Stimulated activated CD4-positive, alpha-beta T cell treated with anti-CD3 and anti-CD28 coated beads, TNF-alpha, amount 100 ng/mL, for 24 hours (primary cell): ENCODE results near the gene MORF4L1.
"Not testable (repeated sequence)": the region's sequence is repeated elsewhere in the genome, so short reads cannot be mapped to it uniquely, and the experiment has no call there.

Experiments used
- DNase-seq, 3 experiments: peaks; one replicate each; pipeline ENCODE4 v3.0.0-alpha.2; 2020; ENCODE audit warnings: low read depth in 3 of 3

MORF4L1 gene

GRCh38 chr15:78900819-78901533 is 28.3 kb downstream of the MORF4L1 start:
- DNase-seq, result not testable (repeated sequence)

- not testable (repeated sequence) for DNase-seq
Measured at GRCh38 chr15:78902281-78903032, 29.8 kb downstream of the MORF4L1 start.

- no peak for DNase-seq
Measured at GRCh38 chr15:78904599-78905358, 32.1 kb downstream of the MORF4L1 start.

- no peak for DNase-seq
Measured at GRCh38 chr15:78906316-78906620, 33.6 kb downstream of the MORF4L1 start.

- DNase-seq, result no peak
Measured at GRCh38 chr15:78907577-78907976, 34.9 kb downstream of the MORF4L1 start.

DNA sequence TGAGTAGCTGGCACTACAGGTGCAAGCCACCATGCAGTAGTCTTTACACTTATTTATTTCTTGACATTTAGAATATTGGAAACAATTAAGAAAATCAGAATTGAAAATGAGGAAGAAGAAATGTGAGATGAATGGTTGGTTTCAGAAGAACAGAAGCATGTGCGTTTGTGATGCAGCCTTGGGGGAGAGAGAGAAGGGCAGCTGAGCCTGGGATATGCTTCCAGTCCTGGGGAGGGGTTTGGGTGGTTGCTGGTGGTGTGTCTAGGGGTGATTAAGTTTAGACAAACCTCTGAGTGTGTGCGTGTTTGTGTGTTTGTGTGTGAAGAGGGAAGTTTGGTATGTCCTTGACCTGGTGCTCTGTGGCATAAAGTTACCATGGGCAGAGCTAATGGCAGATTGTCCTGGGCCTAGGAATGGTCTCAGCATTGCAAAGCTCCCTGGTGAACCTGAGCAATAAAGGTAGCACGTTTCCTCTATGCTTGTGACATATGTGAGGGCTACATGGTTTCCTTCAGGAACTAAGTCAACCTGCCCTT is 36.5 kb downstream of the MORF4L1 start:
- DNase-seq, result no peak

GRCh38 chr15:78909791-78910228 is 37.1 kb downstream of the MORF4L1 start:
- peak in 1 of 3 experiments; percentile 13 for DNase-seq

GRCh38 chr15:78910271-78910670 is 37.6 kb downstream of the MORF4L1 start:
- DNase-seq, result no peak

DNA sequence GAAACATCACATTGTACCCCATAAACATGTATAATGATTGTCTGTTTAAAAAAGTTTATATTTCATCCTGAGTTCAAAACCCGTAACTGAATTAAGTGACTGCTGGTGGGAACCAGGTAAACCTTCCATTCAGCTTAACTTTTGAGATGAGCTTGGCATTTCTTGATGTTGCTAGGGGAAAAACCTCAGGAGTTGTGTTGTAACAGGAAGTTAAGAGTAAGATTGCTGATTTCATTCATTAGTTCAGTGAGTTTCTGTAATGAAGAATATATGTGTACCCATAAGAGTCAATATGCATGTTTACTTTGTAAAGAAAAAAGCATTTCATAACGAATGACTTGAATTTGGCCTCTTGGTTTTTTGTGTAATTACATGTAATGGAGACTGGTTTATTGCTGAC is 39.6 kb downstream of the MORF4L1 start:
- no peak for DNase-seq

DNA sequence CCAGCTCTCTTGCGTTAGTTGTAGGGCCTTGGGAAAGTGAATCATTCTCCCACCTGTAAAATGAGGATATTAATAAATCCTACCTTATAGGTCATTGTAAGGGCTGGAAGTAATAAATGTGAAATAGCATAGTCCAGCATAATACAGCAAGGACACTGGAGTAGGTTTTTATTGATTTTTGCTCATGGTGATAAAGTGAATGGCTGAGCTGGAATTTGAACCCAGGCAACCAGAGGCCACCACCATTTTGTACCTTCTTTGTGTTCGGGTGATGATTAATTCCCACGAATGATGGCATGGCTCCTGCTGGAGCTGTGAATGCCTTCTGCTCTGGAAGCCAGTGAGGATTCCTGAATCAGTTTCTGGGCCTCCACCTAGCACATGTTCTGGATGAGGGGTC is 40.3 kb downstream of the MORF4L1 start:
- no peak for DNase-seq

DNA sequence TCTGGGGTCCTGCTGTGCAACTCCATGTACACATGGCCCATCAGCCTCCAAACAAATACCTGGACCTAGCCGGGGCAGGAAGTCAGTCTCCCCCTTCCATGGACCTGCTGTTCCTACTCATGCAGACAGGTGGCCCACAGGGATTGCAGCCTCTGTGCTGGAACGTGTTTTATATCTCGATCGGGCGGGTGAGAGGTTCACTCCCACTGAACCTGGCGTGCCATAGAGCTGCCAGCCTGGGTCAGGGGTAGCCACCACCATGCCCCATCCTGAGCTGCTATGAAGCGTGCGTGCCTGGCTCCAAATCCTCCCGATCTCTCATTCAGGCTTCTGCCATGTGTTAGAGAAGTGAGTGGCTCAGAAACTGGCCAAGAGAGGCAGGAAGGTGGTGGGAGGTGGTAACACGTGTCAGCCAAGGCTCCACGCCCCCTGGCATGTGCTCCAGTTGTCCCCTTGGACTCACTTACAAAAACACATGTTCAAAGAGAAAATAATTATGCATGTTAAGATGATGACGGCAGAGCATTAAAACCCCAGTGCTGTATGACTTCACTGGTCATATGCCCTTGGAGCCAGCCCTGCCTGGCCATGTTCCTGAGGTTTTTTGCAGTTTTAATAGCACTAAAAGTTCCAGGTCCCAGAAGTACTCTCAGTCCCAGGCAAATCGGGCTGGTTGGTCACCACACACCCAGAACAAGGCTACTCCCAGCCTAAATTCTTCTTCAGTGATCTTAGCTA is 41.5 kb downstream of the MORF4L1 start:
- no peak for DNase-seq

DNA sequence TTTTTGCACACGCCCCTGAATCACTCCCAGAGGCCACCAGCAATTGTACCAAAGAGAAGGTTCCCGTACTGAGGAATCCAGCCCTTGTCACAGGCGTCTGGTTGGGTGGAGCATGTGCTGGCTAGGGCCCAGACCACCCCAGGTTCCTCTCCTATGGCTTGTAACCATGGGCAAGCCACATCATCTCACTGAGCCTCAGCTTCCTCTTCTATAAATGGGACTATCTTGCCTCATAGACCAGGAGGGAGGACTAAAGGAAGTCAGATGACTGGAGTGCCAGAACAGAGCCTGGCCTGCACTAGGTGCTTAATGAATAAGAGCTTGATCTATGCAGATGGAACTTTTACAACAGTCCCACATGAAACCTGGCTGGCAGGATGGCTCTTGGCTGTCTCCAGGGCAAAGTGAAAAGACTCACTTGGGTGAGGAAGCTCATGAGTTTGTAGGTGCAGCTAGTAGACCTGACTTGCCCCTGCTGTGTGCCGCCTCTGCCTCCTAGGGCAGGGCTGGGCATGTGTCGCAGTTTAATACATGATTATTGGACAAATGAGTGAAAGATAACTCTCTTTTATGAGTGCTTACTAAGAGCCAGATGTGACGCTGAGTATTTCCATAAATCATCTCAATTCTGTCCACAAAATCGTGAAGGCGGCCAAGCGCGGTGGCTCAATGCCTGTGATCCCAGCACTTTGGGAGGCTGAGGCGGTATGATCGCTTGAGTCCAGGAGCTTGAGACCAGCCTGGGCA is 42.8 kb downstream of the MORF4L1 start:
- DNase-seq, result no peak

DNA sequence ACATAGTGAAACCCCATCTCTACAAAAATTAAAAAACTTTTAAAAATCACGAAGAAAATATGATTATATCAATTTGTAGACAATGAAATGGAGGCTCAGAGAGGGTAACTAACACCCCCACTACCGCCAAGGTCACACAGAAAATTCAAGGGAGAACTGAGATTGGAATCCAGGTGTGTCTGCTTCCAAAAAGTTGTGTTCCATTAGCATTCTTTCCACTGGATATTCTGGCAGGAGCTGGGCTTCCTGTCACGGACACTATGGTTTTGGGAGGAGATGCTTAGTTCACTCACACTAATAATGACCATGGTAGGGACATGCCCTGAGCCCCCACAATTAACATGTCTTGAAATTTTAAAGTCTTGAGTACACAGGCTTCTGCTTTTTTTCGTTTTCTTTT is 43.4 kb downstream of the MORF4L1 start:
- no peak for DNase-seq

- no peak for DNase-seq
Measured at GRCh38 chr15:78917888-78918287, 45.2 kb downstream of the MORF4L1 start.

DNA sequence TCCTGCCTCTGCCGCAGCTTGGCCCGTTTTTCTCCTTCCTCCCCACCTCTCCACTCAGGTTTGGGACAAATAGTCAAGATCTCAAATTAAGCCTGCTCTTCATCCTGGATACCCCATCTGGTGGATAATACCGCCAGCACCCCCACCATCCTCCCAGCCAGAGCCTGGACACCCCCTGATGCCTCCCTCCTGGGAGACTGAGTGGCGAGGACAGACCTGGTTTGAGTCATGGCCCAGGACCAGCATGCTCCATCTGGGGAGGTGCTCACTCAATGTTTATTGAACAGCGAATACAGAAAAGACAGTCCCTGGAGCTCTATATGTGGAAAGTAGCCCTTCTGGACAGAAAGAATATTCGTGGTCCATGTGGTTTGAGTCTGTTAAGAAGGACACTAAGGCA is 48.8 kb downstream of the MORF4L1 start:
- DNase-seq, result no peak

- DNase-seq, result no peak
Measured at GRCh38 chr15:78921940-78922339, 49.2 kb downstream of the MORF4L1 start.

DNA sequence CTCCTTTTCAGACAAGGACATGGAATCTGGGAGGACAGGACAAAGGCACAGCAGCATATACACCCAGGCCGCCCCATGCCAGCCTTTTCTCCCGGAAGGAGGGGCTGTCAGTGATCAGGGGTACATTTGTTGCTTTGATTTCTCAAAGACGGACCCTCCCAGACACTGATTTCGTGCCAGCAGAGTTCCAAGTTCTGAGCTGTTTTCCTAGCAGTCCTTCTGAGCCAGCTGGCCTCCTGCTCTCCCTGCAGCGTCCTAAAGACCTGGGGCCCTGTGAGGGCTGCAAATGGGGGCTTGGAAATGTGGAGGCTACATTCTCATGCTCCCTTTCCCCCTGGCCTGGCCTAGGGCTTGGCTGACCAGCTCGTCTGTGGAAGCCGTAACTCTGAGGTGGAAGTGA is 49.8 kb downstream of the MORF4L1 start:
- no peak for DNase-seq

GRCh38 chr15:78923015-78923414 is 50.3 kb downstream of the MORF4L1 start:
- no peak for DNase-seq

DNA sequence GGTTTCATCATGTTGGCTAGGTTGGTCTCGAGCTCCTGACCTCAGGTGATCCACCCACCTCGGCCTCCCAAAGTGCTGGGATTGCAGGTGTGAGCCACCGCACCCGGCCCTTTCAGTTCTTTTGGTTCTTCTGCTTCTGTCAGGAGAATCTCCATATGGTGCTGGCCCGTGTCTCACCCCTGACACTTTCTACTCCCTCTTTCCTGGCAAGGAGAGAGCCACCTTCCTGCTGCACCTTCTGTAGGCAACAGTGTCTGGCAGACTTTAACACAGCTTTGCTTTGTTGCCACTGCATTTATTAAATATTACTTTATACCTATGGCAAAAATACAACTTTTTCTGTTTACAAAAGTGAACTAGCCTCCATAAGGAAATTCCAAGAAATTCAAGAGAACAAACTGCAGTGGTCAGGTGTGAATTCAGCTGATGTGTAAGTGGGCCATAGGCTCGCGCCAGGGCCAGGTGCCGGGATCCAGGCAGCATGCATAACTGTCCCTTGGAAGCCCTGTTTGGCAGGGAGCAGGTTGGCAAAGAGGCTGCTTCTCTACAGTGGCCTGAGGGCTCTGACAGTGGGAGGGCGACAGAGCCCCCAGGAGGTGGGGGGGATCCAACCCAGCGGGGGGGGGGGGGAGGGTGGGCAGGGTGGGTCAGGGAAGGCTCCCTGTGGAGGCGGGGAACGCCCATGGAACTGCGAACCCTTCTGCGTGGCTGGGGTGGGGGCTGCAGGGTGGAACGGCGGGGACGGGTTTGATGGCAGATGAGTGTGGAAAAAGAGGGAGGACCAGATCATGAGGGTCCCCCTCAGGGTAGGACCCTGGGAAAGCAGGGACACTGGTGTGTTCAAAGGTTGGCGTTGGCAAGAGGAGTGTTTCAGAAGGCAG is 51.0 kb downstream of the MORF4L1 start:
- DNase-seq, result no peak

DNA sequence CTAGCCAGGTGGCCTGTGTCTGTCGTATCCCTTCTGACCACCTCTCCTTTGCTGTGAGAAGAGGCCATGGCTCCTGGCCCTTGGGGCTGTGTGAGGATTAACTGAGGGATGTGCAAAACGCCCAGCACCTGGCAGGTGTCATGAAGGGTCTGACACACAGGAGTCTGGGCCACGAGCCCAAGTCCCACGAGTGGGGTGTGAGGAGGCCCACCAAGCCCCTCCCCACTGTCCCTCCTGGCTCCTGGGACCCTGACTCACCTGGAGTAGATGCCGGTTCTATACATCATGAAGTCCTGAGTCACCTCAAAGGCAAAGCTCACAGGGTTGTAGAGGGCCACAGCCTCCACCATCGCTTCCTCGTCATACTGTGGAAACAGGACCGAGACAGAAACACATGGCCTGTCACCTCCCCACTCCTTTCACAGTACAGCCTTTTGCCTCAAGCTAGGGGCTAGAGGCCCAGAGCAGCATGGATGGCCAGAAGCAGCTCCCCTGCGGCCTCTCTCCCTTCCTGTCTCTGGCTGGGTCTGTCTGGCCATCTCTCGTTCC is 52.5 kb downstream of the MORF4L1 start:
- DNase-seq, result no peak
